HEK293 (cell line): ENCODE results near the gene ZNRF1.

Experiments
- CTCF ChIA-PET: fragments of 350-600 bp; formaldehyde crosslinking; extraction: SDS; loops from one replicate; lab custom pipeline; 2021; ENCODE audit warnings: antibody characterized with exemption; lab: Yijun Ruan, JAX
- POLR2A ChIA-PET: fragments of 300-600 bp; formaldehyde crosslinking; extraction: SDS; loops from one replicate; lab custom pipeline; 2020; ENCODE audit warnings: antibody characterized with exemption, inconsistent platforms; lab: Yijun Ruan, JAX
- H3K27ac ChIP-seq: fragments of 200-500 bp; sonication (Bioruptor generic); 2 replicates; pipeline ENCODE4 v1.5.1; 2014; ENCODE audit warnings: low read depth, low read length, control low read depth, inconsistent platforms; ENCODE audit errors: extremely low read depth
- H3K36me3 ChIP-seq, 2 experiments: fragments of 200-500 bp in 1 of 2; sonication (Bioruptor generic) in 1 of 2; 1 replicate in 1 of 2; 2 replicates in 1 of 2; pipeline ENCODE4 v1.5.1; 2014 to 2017; ENCODE audit warnings: inconsistent platforms in 2 of 2, low read length in 2 of 2; ENCODE audit not compliant: control insufficient read depth in 2 of 2, insufficient read depth in 1 of 2
- H3K4me1 ChIP-seq: fragments of 200-500 bp; sonication (Bioruptor generic); 2 replicates; pipeline ENCODE4 v1.5.1; 2014; ENCODE audit warnings: mild to moderate bottlenecking, low read length, inconsistent platforms; ENCODE audit not compliant: control insufficient read depth, insufficient read depth
- H3K4me3 ChIP-seq: 2 replicates; pipeline ENCODE4 v1.5.1; 2011; ENCODE audit warnings: low read depth, mild to moderate bottlenecking, control low read depth, low read length, moderate library complexity
- H3K9me3 ChIP-seq: fragments of 200-500 bp; sonication (Bioruptor generic); 2 replicates; pipeline ENCODE4 v1.5.1; 2014; ENCODE audit warnings: low read depth, low read length, inconsistent platforms; ENCODE audit not compliant: control insufficient read depth, insufficient read depth
- ATF2 ChIP-seq: fragments of 450-650 bp; formaldehyde crosslinking; IDR thresholded peaks from 2 replicates; pipeline ENCODE4 v1.5.1; 2016; ENCODE audit warnings: missing biosample characterization, missing genetic modification characterization, low read depth
- EGR2 ChIP-seq: fragments of 450-650 bp; formaldehyde crosslinking; IDR thresholded peaks from 2 replicates; pipeline ENCODE4 v1.5.1; 2016; ENCODE audit warnings: low read depth, missing biosample characterization, missing genetic modification characterization
- ELK4 ChIP-seq: IDR thresholded peaks from 2 replicates; pipeline ENCODE4 v1.6.1; 2011; ENCODE audit warnings: mild to moderate bottlenecking, low read depth, low read length, borderline replicate concordance
- IKZF3 ChIP-seq: fragments of 450-650 bp; IDR thresholded peaks from 2 replicates; pipeline ENCODE4 v1.5.0; 2018; ENCODE audit warnings: missing biosample characterization, mild to moderate bottlenecking, missing genetic modification characterization, moderate library complexity
- MEIS1 ChIP-seq: sonication (generic); formaldehyde crosslinking; IDR thresholded peaks from 2 replicates; pipeline ENCODE4 v1.8.1; 2022; ENCODE audit warnings: missing genetic modification reagents, mild to moderate bottlenecking, borderline replicate concordance
- OSR2 ChIP-seq: fragments of 450-650 bp; formaldehyde crosslinking; IDR thresholded peaks from 2 replicates; pipeline ENCODE4 v1.5.1; 2016; ENCODE audit warnings: missing biosample characterization, missing genetic modification characterization
- PRDM6 ChIP-seq: fragments of 450-650 bp; formaldehyde crosslinking; IDR thresholded peaks from 2 replicates; pipeline ENCODE4 v1.5.1; 2017; ENCODE audit warnings: missing biosample characterization, missing genetic modification characterization
- RBAK ChIP-seq: fragments of 450-650 bp; formaldehyde crosslinking; IDR thresholded peaks from 2 replicates; pipeline ENCODE4 v1.5.1; 2016; ENCODE audit warnings: missing biosample characterization, missing genetic modification characterization
- ZBTB17 ChIP-seq: fragments of 450-650 bp; formaldehyde crosslinking; IDR thresholded peaks from 2 replicates; pipeline ENCODE4 v1.5.1; 2016; ENCODE audit warnings: missing biosample characterization, missing genetic modification characterization
- ZBTB21 ChIP-seq: fragments of 450-650 bp; formaldehyde crosslinking; IDR thresholded peaks from 2 replicates; pipeline ENCODE4 v1.5.1; 2017; ENCODE audit warnings: missing biosample characterization, missing genetic modification characterization
- ZEB2 ChIP-seq: fragments of 450-650 bp; formaldehyde crosslinking; IDR thresholded peaks from 2 replicates; pipeline ENCODE4 v1.5.1; 2016; ENCODE audit warnings: missing biosample characterization, missing genetic modification characterization
- ZNF140 ChIP-seq: fragments of 450-650 bp; formaldehyde crosslinking; IDR thresholded peaks from 2 replicates; pipeline ENCODE4 v1.5.1; 2016; ENCODE audit warnings: missing biosample characterization, missing genetic modification characterization
- ZNF202 ChIP-seq: fragments of 450-650 bp; formaldehyde crosslinking; IDR thresholded peaks from 2 replicates; pipeline ENCODE4 v1.5.1; 2016; ENCODE audit warnings: missing biosample characterization, missing genetic modification characterization, borderline replicate concordance
- ZNF214 ChIP-seq: fragments of 450-650 bp; formaldehyde crosslinking; IDR thresholded peaks from 2 replicates; pipeline ENCODE4 v1.5.1; 2017; ENCODE audit warnings: missing biosample characterization, mild to moderate bottlenecking, missing genetic modification characterization, borderline replicate concordance
- ZNF248 ChIP-seq: fragments of 450-650 bp; formaldehyde crosslinking; IDR thresholded peaks from 2 replicates; pipeline ENCODE4 v1.5.1; 2017; ENCODE audit warnings: missing biosample characterization, missing genetic modification characterization
- ZNF266 ChIP-seq: fragments of 450-650 bp; formaldehyde crosslinking; IDR thresholded peaks from 2 replicates; pipeline ENCODE4 v1.5.1; 2016; ENCODE audit warnings: missing biosample characterization, missing genetic modification characterization, low read depth
- ZNF362 ChIP-seq: fragments of 450-650 bp; formaldehyde crosslinking; IDR thresholded peaks from 2 replicates; pipeline ENCODE4 v1.5.1; 2016; ENCODE audit warnings: missing biosample characterization, missing genetic modification characterization
- ZNF521 ChIP-seq: fragments of 450-650 bp; formaldehyde crosslinking; IDR thresholded peaks from 2 replicates; pipeline ENCODE4 v1.5.1; 2017; ENCODE audit warnings: missing biosample characterization, mild to moderate bottlenecking, missing genetic modification characterization
- ZNF529 ChIP-seq: fragments of 450-650 bp; formaldehyde crosslinking; IDR thresholded peaks from 2 replicates; pipeline ENCODE4 v1.5.1; 2017; ENCODE audit warnings: missing genetic modification characterization, missing biosample characterization; ENCODE audit not compliant: insufficient replicate concordance
- ZNF549 ChIP-seq: fragments of 450-650 bp; IDR thresholded peaks from 2 replicates; pipeline ENCODE4 v1.5.1; 2018; ENCODE audit warnings: missing biosample characterization, missing genetic modification characterization, mild to moderate bottlenecking, inconsistent platforms, moderate library complexity
- ZNF660 ChIP-seq: fragments of 450-650 bp; IDR thresholded peaks from 2 replicates; pipeline ENCODE4 v1.5.1; 2018; ENCODE audit warnings: missing biosample characterization, mild to moderate bottlenecking, missing genetic modification characterization
- ZNF707 ChIP-seq: fragments of 450-650 bp; formaldehyde crosslinking; IDR thresholded peaks from 2 replicates; pipeline ENCODE4 v1.5.1; 2016; ENCODE audit warnings: missing biosample characterization, missing genetic modification characterization
- ZNF747 ChIP-seq: fragments of 450-650 bp; formaldehyde crosslinking; IDR thresholded peaks from 2 replicates; pipeline ENCODE4 v1.5.1; 2016; ENCODE audit warnings: missing biosample characterization, missing genetic modification characterization
- TF ChIP-seq, protein P1 (sequence below): fragments of 450-650 bp; formaldehyde crosslinking; IDR thresholded peaks from 2 replicates; pipeline ENCODE4 v1.5.1; 2016; ENCODE audit warnings: missing biosample characterization, missing genetic modification characterization
- TF ChIP-seq, protein P2 (sequence below): fragments of 450-650 bp; formaldehyde crosslinking; IDR thresholded peaks from 2 replicates; pipeline ENCODE4 v1.5.1; 2016; ENCODE audit warnings: missing biosample characterization, missing genetic modification characterization
- TF ChIP-seq, protein P3 (sequence below): fragments of 450-650 bp; formaldehyde crosslinking; IDR thresholded peaks from 2 replicates; pipeline ENCODE4 v1.5.1; 2016; ENCODE audit warnings: missing biosample characterization, missing genetic modification characterization

ZNRF1 gene

GRCh38 chr16:75138636-75139035, 139.8 kb downstream of the ZNRF1 start:
- CTCF ChIA-PET = no interaction called here
- H3K4me3 ChIP-seq = no peak overlapping the region
- H3K36me3 ChIP-seq = no peaks in the 10 kb centered on the region
- H3K4me1 ChIP-seq = no peaks in the 10 kb centered on the region
- no peak overlapping the region for H3K27ac ChIP-seq
- no peaks in the 10 kb centered on the region for H3K9me3 ChIP-seq
- POLR2A ChIA-PET = no interaction called here
- TF ChIP-seq RBAK (tag by site-specific recombination) (no peak), ZNF140 (tag by site-specific recombination) (no peak), ATF2 (tag by site-specific recombination) (peak; percentile 51; the same call in 1 of the 2 replicates), ZBTB21 (tag by site-specific recombination) (peak; percentile 24; the same call in 1 of the 2 replicates), MEIS1 (CRISPR knock-in tag) (no peak), ZNF660 (no peak), PRDM6 (tag by site-specific recombination) (no peak), ZNF266 (no peak), EGR2 (tag by site-specific recombination) (no peak), ZEB2 (tag by site-specific recombination) (no peak), ELK4 (no peak), ZNF248 (tag by site-specific recombination) (no peak), ZNF362 (tag by site-specific recombination) (no peak), IKZF3 (tag by site-specific recombination) (no peak), ZNF202 (tag by site-specific recombination) (no peak), ZNF521 (tag by site-specific recombination) (no peak), ZNF549 (no peak), ZNF707 (tag by site-specific recombination) (no peak), ZNF529 (tag by site-specific recombination) (no peak), OSR2 (tag by site-specific recombination) (peak; percentile 40; the same call in 1 of the 2 replicates), ZNF214 (tag by site-specific recombination) (no peak), ZBTB17 (tag by site-specific recombination) (no peak), ZNF747 (tag by site-specific recombination) (no peak)
- TF ChIP-seq, protein P1, sequence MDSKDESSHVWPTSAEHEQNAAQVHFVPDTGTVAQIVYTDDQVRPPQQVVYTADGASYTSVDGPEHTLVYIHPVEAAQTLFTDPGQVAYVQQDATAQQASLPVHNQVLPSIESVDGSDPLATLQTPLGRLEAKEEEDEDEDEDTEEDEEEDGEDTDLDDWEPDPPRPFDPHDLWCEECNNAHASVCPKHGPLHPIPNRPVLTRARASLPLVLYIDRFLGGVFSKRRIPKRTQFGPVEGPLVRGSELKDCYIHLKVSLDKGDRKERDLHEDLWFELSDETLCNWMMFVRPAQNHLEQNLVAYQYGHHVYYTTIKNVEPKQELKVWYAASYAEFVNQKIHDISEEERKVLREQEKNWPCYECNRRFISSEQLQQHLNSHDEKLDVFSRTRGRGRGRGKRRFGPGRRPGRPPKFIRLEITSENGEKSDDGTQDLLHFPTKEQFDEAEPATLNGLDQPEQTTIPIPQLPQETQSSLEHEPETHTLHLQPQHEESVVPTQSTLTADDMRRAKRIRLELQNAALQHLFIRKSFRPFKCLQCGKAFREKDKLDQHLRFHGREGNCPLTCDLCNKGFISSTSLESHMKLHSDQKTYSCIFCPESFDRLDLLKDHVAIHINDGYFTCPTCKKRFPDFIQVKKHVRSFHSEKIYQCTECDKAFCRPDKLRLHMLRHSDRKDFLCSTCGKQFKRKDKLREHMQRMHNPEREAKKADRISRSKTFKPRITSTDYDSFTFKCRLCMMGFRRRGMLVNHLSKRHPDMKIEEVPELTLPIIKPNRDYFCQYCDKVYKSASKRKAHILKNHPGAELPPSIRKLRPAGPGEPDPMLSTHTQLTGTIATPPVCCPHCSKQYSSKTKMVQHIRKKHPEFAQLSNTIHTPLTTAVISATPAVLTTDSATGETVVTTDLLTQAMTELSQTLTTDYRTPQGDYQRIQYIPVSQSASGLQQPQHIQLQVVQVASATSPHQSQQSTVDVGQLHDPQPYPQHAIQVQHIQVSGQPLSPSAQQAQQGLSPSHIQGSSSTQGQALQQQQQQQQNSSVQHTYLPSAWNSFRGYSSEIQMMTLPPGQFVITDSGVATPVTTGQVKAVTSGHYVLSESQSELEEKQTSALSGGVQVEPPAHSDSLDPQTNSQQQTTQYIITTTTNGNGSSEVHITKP (tag by site-specific recombination) = no peak
- TF ChIP-seq, protein P2, sequence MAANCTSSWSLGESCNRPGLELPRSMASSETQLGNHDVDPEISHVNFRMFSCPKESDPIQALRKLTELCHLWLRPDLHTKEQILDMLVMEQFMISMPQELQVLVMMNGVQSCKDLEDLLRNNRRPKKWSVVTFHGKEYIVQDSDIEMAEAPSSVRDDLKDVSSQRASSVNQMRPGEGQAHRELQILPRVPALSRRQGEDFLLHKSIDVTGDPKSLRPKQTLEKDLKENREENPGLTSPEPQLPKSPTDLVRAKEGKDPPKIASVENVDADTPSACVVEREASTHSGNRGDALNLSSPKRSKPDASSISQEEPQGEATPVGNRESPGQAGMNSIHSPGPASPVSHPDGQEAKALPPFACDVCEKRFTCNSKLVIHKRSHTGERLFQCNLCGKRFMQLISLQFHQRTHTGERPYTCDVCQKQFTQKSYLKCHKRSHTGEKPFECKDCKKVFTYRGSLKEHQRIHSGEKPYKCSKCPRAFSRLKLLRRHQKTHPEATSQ (tag by site-specific recombination) = no peak
- TF ChIP-seq, protein P3, sequence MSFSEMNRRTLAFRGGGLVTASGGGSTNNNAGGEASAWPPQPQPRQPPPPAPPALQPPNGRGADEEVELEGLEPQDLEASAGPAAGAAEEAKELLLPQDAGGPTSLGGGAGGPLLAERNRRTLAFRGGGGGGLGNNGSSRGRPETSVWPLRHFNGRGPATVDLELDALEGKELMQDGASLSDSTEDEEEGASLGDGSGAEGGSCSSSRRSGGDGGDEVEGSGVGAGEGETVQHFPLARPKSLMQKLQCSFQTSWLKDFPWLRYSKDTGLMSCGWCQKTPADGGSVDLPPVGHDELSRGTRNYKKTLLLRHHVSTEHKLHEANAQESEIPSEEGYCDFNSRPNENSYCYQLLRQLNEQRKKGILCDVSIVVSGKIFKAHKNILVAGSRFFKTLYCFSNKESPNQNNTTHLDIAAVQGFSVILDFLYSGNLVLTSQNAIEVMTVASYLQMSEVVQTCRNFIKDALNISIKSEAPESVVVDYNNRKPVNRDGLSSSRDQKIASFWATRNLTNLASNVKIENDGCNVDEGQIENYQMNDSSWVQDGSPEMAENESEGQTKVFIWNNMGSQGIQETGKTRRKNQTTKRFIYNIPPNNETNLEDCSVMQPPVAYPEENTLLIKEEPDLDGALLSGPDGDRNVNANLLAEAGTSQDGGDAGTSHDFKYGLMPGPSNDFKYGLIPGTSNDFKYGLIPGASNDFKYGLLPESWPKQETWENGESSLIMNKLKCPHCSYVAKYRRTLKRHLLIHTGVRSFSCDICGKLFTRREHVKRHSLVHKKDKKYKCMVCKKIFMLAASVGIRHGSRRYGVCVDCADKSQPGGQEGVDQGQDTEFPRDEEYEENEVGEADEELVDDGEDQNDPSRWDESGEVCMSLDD = no peak
